Neural cell (in vitro differentiated cells): ENCODE data around the gene PGM5. TPM values are rescaled to one million over a fixed set of nuclear protein-coding genes. Genes with fewer than 3 reads are reported as not detected.

ENCODE experiments used
- H2AFZ ChIP-seq: fragments of 200-600, 300-800 bp; sonication (generic), shearing (Covaris generic); 2 replicates; pipeline ENCODE4 v1.6.0; 2014; ENCODE audit warnings: low read depth, mild to moderate bottlenecking, antibody characterized with exemption, low read length, moderate library complexity
- H3F3A ChIP-seq: fragments of 200-600 bp; shearing (Covaris generic); 2 replicates; pipeline ENCODE4 v1.6.1; 2016; ENCODE audit warnings: mild to moderate bottlenecking, moderate library complexity, mixed read lengths, antibody characterized with exemption, low read length; ENCODE audit not compliant: insufficient read depth, poor library complexity, severe bottlenecking
- H3K27ac ChIP-seq: fragments of 200-600, 300-800 bp; sonication (generic), shearing (Covaris generic); 2 replicates; pipeline ENCODE4 v1.5.1; 2014; ENCODE audit warnings: mild to moderate bottlenecking, low read length, moderate library complexity
- H3K27me3 ChIP-seq: fragments of 300-800, 200-600 bp; sonication (generic), shearing (Covaris generic); 2 replicates; pipeline ENCODE4 v1.6.0; 2014; ENCODE audit warnings: mild to moderate bottlenecking, low read depth, low read length, moderate library complexity; ENCODE audit not compliant: insufficient read depth
- H3K36me3 ChIP-seq: fragments of 300-800, 200-600 bp; sonication (generic), shearing (Covaris generic); 2 replicates; pipeline ENCODE4 v1.5.1; 2014; ENCODE audit warnings: mild to moderate bottlenecking, antibody characterized with exemption, low read length, moderate library complexity; ENCODE audit not compliant: insufficient read depth
- H3K4me2 ChIP-seq: fragments of 300-800, 200-600 bp; sonication (generic), shearing (Covaris generic); 2 replicates; pipeline ENCODE4 v1.6.0; 2014; ENCODE audit warnings: mild to moderate bottlenecking, low read length
- H3K4me3 ChIP-seq: fragments of 300-800, 200-600 bp; sonication (generic), shearing (Covaris generic); 2 replicates; pipeline ENCODE4 v1.5.1; 2014; ENCODE audit warnings: mild to moderate bottlenecking, low read length, moderate library complexity
- H3K79me2 ChIP-seq: fragments of 200-600 bp; shearing (Covaris generic); replicated peaks from 2 replicates; pipeline ENCODE4 v1.6.0; 2014; ENCODE audit warnings: mild to moderate bottlenecking, low read length, moderate library complexity; ENCODE audit not compliant: insufficient read depth
- H3K9ac ChIP-seq: fragments of 300-800, 200-600 bp; sonication (generic), shearing (Covaris generic); 2 replicates; pipeline ENCODE4 v1.6.1; 2016; ENCODE audit warnings: mild to moderate bottlenecking, low read length, mixed read lengths
- H3K9me2 ChIP-seq: fragments of 200-600 bp; shearing (Covaris generic); 2 replicates; pipeline ENCODE4 v1.6.1; 2016; ENCODE audit warnings: mild to moderate bottlenecking, low read length, mixed read lengths; ENCODE audit not compliant: insufficient read depth
- H3K9me3 ChIP-seq: fragments of 200-600, 300-800 bp; sonication (generic), shearing (Covaris generic); 2 replicates; pipeline ENCODE4 v1.6.1; 2016; ENCODE audit warnings: mild to moderate bottlenecking, mixed run types, low read length, moderate library complexity, mixed read lengths
- H4K20me1 ChIP-seq: fragments of 200-600 bp; shearing (Covaris generic); 2 replicates; pipeline ENCODE4 v1.6.1; 2016; ENCODE audit warnings: mild to moderate bottlenecking, mixed run types; ENCODE audit not compliant: insufficient read depth
- EP300 ChIP-seq: fragments of 450-650 bp; conservative IDR thresholded peaks from 2 replicates; pipeline ENCODE4 v1.6.1; 2014; ENCODE audit warnings: antibody characterized with exemption, mild to moderate bottlenecking, moderate library complexity; ENCODE audit not compliant: poor library complexity, severe bottlenecking
- EZH2 ChIP-seq: fragments of 200-600, 300-800 bp; shearing (Covaris generic), sonication (generic); IDR thresholded peaks from 2 replicates; pipeline ENCODE4 v1.6.1; 2014; ENCODE audit warnings: antibody characterized with exemption, low read length, borderline replicate concordance, mild to moderate bottlenecking; ENCODE audit not compliant: insufficient read depth, poor library complexity, severe bottlenecking
- MXI1 ChIP-seq: fragments of 450-650 bp; conservative IDR thresholded peaks from 2 replicates; pipeline ENCODE4 v1.6.1; 2014; ENCODE audit warnings: antibody characterized with exemption, mild to moderate bottlenecking; ENCODE audit not compliant: poor library complexity, severe bottlenecking
- POLR2AphosphoS5 ChIP-seq: IDR thresholded peaks from 2 replicates; pipeline ENCODE4 v1.6.1; 2012
- RAD21 ChIP-seq: fragments of 450-650 bp; conservative IDR thresholded peaks from 2 replicates; pipeline ENCODE4 v1.6.1; 2014; ENCODE audit warnings: antibody characterized with exemption, mild to moderate bottlenecking, moderate library complexity
- SMC3 ChIP-seq: fragments of 450-650 bp; conservative IDR thresholded peaks from 2 replicates; pipeline ENCODE4 v1.6.1; 2014; ENCODE audit warnings: antibody characterized with exemption, mild to moderate bottlenecking, moderate library complexity; ENCODE audit not compliant: poor library complexity
- TAF1 ChIP-seq: IDR thresholded peaks from 2 replicates; pipeline ENCODE4 v1.6.1; 2012; ENCODE audit warnings: low read depth
- polyA plus RNA-seq: library from polyadenylated mRNA; depleted of rRNA; stranded (reverse); fragments of >200 nt; gene quantifications from 2 replicates; pipeline ENCODE4 v1.2.3, GENCODE V29; 2014
- TF ChIP-seq, protein P1 (sequence below): IDR thresholded peaks from 2 replicates; pipeline ENCODE4 v1.6.1; 2012; ENCODE audit warnings: borderline replicate concordance
- TF ChIP-seq, protein P2 (sequence below): fragments of 450-650 bp; IDR thresholded peaks from 2 replicates; pipeline ENCODE4 v1.5.1; 2014; ENCODE audit warnings: antibody characterized with exemption, mild to moderate bottlenecking, moderate library complexity; ENCODE audit not compliant: poor library complexity, severe bottlenecking

Gene PGM5
- polyA plus RNA-seq, 1 donor from 2014 or later: not detected

DNA sequence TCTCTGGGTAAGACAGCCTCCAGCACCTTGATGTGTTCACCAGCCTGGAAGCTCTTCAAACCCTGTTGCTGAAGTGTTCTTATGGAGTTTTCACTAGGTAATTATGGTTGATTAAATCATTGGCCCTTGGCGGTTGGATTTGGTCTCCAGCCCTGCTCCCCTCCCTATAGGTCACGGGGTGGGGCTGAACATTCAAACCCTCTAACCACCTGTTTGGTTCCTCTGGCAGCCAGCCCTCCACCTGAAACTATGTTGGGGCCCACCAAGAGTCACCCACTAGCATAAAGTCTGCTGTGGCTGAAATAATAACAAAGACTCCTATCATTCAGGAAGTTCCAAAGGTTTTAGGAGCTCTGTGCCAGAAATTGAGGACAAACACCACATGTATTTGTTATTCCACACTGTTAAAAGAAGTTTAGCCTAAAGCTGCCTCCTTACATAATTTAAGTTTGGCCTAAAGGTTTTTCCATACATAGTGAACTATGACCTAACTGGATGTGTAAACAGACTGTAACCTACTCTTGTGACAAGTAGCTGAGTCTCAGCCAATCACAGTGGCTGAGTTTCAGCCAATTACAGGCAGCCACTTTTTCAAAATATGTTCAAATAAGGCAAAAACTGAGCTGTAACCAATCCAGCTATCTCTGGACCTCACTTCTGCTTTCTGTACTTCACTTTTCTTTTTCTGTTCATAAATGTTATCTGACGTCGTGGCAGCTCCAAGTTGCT lies 149.4 kb downstream of the PGM5 start:
- H3K9ac ChIP-seq: no peak overlapping the region
- no peaks in the 10 kb centered on the region for H3K27me3 ChIP-seq

DNA sequence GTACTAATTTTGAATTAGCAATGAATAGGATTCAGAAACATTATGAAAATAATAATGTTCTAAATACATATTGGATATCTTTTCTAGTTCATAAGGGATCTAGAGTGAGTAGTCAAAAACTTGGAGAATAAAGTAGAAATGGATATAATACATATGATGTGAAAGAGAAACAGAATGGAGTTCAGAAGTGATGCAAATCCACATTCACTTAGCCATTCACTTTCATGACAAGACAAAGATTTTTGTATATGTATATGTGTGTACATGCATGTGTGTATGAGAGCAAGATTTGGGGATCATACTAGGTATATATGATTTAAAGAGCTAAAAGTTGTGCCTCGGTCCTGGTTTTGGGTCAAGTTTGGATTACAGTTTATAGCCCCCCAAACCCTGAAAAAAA lies 150.1 kb downstream of the PGM5 start:
- H3K4me3 ChIP-seq: no peak overlapping the region
- H3K36me3 ChIP-seq: no peaks in the 10 kb centered on the region
- TF ChIP-seq SMC3 (no peak), POLR2AphosphoS5 (no peak), MXI1 (no peak), EP300 (no peak), TAF1 (no peak), RAD21 (no peak), EZH2 (no peak)
- TF ChIP-seq, protein P1, sequence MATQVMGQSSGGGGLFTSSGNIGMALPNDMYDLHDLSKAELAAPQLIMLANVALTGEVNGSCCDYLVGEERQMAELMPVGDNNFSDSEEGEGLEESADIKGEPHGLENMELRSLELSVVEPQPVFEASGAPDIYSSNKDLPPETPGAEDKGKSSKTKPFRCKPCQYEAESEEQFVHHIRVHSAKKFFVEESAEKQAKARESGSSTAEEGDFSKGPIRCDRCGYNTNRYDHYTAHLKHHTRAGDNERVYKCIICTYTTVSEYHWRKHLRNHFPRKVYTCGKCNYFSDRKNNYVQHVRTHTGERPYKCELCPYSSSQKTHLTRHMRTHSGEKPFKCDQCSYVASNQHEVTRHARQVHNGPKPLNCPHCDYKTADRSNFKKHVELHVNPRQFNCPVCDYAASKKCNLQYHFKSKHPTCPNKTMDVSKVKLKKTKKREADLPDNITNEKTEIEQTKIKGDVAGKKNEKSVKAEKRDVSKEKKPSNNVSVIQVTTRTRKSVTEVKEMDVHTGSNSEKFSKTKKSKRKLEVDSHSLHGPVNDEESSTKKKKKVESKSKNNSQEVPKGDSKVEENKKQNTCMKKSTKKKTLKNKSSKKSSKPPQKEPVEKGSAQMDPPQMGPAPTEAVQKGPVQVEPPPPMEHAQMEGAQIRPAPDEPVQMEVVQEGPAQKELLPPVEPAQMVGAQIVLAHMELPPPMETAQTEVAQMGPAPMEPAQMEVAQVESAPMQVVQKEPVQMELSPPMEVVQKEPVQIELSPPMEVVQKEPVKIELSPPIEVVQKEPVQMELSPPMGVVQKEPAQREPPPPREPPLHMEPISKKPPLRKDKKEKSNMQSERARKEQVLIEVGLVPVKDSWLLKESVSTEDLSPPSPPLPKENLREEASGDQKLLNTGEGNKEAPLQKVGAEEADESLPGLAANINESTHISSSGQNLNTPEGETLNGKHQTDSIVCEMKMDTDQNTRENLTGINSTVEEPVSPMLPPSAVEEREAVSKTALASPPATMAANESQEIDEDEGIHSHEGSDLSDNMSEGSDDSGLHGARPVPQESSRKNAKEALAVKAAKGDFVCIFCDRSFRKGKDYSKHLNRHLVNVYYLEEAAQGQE: no peak
- TF ChIP-seq, protein P2, sequence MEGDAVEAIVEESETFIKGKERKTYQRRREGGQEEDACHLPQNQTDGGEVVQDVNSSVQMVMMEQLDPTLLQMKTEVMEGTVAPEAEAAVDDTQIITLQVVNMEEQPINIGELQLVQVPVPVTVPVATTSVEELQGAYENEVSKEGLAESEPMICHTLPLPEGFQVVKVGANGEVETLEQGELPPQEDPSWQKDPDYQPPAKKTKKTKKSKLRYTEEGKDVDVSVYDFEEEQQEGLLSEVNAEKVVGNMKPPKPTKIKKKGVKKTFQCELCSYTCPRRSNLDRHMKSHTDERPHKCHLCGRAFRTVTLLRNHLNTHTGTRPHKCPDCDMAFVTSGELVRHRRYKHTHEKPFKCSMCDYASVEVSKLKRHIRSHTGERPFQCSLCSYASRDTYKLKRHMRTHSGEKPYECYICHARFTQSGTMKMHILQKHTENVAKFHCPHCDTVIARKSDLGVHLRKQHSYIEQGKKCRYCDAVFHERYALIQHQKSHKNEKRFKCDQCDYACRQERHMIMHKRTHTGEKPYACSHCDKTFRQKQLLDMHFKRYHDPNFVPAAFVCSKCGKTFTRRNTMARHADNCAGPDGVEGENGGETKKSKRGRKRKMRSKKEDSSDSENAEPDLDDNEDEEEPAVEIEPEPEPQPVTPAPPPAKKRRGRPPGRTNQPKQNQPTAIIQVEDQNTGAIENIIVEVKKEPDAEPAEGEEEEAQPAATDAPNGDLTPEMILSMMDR: no peak
- no peaks in the 10 kb centered on the region for H3K9me3 ChIP-seq
- H4K20me1 ChIP-seq: no peaks in the 10 kb centered on the region
- no peak overlapping the region for H3K4me2 ChIP-seq
- no peak overlapping the region for H3K27ac ChIP-seq
- H3K9me2 ChIP-seq: no peaks in the 10 kb centered on the region
- H3K9ac ChIP-seq: no peak overlapping the region
- no peaks in the 10 kb centered on the region for H3F3A ChIP-seq
- no peaks in the 10 kb centered on the region for H3K79me2 ChIP-seq
- no peaks in the 10 kb centered on the region for H3K27me3 ChIP-seq
- no peak overlapping the region for H2AFZ ChIP-seq

More for the DNA sequence above, 149.4 kb downstream of the PGM5 start:
- Histone ChIP-seq H3K36me3 (no peaks in the 10 kb centered on the region), H4K20me1 (no peaks in the 10 kb centered on the region), H2AFZ (no peak overlapping the region), H3K4me3 (no peak overlapping the region), H3K9me2 (no peaks in the 10 kb centered on the region), H3K4me2 (no peak overlapping the region), H3K27ac (no peak overlapping the region), H3K79me2 (no peaks in the 10 kb centered on the region), H3K9me3 (no peaks in the 10 kb centered on the region), H3F3A (no peaks in the 10 kb centered on the region)
- no peak for TF ChIP-seq EZH2
- TF ChIP-seq, protein P1: no peak
- no peak for TF ChIP-seq SMC3
- TF ChIP-seq RAD21: no peak
- no peak for TF ChIP-seq EP300
- no peak for TF ChIP-seq MXI1
- TF ChIP-seq TAF1: no peak
- no peak for TF ChIP-seq POLR2AphosphoS5
- TF ChIP-seq, protein P2: no peak
